ENCODE data around the gene RFTN1. TPM values are rescaled to one million over a fixed set of nuclear protein-coding genes. Genes with fewer than 3 reads are reported as not detected.

The RFTN1 gene
- total RNA-seq, 4 donors from 2014 or later: 11.2 to 39.5 (median 25.6) TPM

- H3K4me3 ChIP-seq (ENCODE audit: low read depth, poor library complexity, severe bottlenecking): no peak overlapping the region
- no peak for DNase-seq (ENCODE audit: low spot score in 2 of 2)
- intact Hi-C loops (cut with DNase I; ENCODE audit: low total_unique reads): no loop called here
- 60 to 76% methylated on average over 4 of the region's 4 CpGs for WGBS, 2 donors
- no peak for TF ChIP-seq POLR2A (IDR thresholded peaks at IDR 0.05)
- TF ChIP-seq, protein P1, sequence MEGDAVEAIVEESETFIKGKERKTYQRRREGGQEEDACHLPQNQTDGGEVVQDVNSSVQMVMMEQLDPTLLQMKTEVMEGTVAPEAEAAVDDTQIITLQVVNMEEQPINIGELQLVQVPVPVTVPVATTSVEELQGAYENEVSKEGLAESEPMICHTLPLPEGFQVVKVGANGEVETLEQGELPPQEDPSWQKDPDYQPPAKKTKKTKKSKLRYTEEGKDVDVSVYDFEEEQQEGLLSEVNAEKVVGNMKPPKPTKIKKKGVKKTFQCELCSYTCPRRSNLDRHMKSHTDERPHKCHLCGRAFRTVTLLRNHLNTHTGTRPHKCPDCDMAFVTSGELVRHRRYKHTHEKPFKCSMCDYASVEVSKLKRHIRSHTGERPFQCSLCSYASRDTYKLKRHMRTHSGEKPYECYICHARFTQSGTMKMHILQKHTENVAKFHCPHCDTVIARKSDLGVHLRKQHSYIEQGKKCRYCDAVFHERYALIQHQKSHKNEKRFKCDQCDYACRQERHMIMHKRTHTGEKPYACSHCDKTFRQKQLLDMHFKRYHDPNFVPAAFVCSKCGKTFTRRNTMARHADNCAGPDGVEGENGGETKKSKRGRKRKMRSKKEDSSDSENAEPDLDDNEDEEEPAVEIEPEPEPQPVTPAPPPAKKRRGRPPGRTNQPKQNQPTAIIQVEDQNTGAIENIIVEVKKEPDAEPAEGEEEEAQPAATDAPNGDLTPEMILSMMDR (IDR thresholded peaks at IDR 0.05): no peak
These were observed 74.2 kb downstream of the RFTN1 start for GRCh38 chr3:16439163-16439847.

DNA sequence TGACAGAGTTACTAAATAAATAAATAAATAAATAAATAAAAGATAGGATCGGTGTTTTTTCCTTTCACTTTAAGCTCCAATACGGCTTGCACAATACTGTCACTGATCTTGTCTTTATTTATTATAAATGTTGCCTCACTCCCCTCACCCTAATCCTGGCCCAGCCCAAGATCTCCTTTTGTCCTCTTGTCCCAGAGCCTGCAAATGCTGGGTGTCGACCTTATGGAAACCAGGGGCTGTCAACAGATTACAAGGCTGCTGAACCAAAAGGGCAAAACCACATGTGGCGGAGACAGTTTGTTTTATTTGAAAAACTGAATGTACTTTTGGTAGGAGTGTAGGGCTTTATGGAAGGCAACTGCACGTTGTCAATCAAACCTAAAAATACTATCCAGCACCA lies 75.9 kb downstream of the RFTN1 start:
- peak in 1 of 2 donors; percentile 71 for DNase-seq (ENCODE audit: low spot score in 2 of 2)
- intact Hi-C loops (cut with DNase I; ENCODE audit: low total_unique reads): no loop called here
- TF ChIP-seq, protein P1 (IDR thresholded peaks at IDR 0.05): no peak
- TF ChIP-seq POLR2A (IDR thresholded peaks at IDR 0.05): no peak
- WGBS, 2 donors: 75 to 80% methylated on average over 5 of the region's 5 CpGs
- no peak overlapping the region for H3K4me3 ChIP-seq (ENCODE audit: low read depth, poor library complexity, severe bottlenecking)

DNA sequence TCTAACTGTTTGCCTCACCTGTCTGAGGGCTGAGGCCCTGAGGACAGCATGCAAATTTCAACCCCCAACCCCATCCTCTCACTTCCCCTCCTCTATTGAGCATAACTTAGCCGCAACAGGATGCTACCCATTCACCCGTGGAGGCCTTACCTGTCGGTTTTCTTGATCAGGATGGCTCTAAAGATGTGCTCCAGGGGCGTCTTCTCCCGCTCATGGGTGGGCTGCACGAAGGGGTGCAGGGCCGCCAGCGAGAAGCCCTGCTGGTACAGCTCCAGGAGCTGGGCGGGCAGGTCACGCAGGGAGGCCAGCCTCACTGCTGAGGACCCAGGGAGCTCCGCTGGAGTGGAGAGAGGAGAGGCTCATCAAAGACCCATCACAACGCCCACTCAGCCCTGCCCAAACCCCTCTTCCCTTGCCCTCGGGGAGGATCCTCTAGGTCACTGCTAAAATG lies 79.8 kb downstream of the RFTN1 start:
- no peak for TF ChIP-seq POLR2A (IDR thresholded peaks at IDR 0.05)
- TF ChIP-seq, protein P1 (IDR thresholded peaks at IDR 0.05): no peak
- WGBS, 2 donors: 83 to 89% methylated on average over 13 of the region's 13 CpGs
- no peak for DNase-seq (ENCODE audit: low spot score in 2 of 2)
- no peak overlapping the region for H3K4me3 ChIP-seq (ENCODE audit: low read depth, poor library complexity, severe bottlenecking)
- intact Hi-C loops (cut with DNase I; ENCODE audit: low total_unique reads): no loop called here

DNA sequence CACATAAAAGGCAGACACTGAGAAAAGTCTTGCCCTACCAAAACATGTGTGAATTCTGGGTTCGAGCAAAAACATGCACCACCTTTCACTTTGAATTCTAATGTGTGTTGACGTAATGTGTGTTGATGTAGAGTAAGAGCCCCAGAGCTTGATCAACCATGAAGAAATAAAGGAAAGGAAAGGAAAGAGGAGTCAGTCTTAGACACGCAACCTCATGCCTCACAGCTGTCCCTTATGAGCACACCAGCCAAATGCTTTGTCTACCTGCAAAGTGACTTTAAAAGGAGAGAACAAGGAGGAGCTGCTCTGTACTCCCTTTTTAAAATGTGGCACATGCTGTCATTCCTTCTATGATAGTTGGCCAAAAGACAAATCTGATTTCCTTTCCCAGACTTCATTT lies 80.8 kb downstream of the RFTN1 start:
- no peak for DNase-seq (ENCODE audit: low spot score in 2 of 2)
- H3K4me3 ChIP-seq (ENCODE audit: low read depth, poor library complexity, severe bottlenecking): no peak overlapping the region
- 79 to 84% methylated on average over 3 of the region's 3 CpGs for WGBS, 2 donors
- TF ChIP-seq, protein P1 (IDR thresholded peaks at IDR 0.05): no peak
- no peak for TF ChIP-seq POLR2A (IDR thresholded peaks at IDR 0.05)
- intact Hi-C loops (cut with DNase I; ENCODE audit: low total_unique reads): no loop called here

GRCh38 chr3:16430717-16431630 lies 82.5 kb downstream of the RFTN1 start:
- intact Hi-C loops (cut with DNase I; ENCODE audit: low total_unique reads): no loop called here
- TF ChIP-seq, protein P1 (IDR thresholded peaks at IDR 0.05): no peak
- no peak for TF ChIP-seq POLR2A (IDR thresholded peaks at IDR 0.05)
- H3K4me3 ChIP-seq (ENCODE audit: low read depth, poor library complexity, severe bottlenecking): no peak overlapping the region
- no peak for DNase-seq (ENCODE audit: low spot score in 2 of 2)
- 93% methylated on average over 11 of the region's 11 CpGs for WGBS, 2 donors

All from lower leg skin (tissue), 4 donors.